ENCODE measurements around the gene ACSF3.

DNA sequence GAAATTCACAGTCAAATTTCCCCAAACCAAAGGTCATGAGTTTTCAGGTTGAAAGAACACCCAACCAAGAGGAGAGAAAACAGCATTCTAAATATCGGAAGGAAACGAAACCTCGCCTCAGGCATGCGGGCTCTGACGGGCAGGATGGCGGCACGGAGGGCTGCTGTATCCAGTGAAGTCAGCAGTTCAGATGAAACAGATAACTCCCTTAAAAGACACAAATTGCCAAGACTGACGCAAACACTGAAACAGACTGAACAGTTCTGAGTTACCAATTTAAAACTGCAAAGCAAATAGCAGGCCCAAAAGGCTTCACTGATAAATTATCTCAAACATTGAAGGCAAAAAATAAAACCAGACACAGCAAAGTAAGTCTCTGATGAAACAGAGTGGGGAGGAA, 57.3 kb downstream of the ACSF3 start:
- TF ChIP-seq, protein P1, sequence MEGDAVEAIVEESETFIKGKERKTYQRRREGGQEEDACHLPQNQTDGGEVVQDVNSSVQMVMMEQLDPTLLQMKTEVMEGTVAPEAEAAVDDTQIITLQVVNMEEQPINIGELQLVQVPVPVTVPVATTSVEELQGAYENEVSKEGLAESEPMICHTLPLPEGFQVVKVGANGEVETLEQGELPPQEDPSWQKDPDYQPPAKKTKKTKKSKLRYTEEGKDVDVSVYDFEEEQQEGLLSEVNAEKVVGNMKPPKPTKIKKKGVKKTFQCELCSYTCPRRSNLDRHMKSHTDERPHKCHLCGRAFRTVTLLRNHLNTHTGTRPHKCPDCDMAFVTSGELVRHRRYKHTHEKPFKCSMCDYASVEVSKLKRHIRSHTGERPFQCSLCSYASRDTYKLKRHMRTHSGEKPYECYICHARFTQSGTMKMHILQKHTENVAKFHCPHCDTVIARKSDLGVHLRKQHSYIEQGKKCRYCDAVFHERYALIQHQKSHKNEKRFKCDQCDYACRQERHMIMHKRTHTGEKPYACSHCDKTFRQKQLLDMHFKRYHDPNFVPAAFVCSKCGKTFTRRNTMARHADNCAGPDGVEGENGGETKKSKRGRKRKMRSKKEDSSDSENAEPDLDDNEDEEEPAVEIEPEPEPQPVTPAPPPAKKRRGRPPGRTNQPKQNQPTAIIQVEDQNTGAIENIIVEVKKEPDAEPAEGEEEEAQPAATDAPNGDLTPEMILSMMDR (IDR thresholded peaks at IDR 0.05; ENCODE audit: low read length) = no peak
- TF ChIP-seq EZH2 (IDR thresholded peaks at IDR 0.05; ENCODE audit: borderline replicate concordance, low read length) = no peak

Measured in OCI-LY1 (cell line).